Thoracic aorta (tissue), 2 donors: Measurements from ENCODE around the gene SOCS4. TPM values are rescaled to one million over a fixed set of nuclear protein-coding genes. Genes with fewer than 3 reads are reported as not detected.
A peak's percentile ranks its signal among the peaks of the same experiment; 100 is the strongest.
"Not testable (repeated sequence)": the region's sequence is repeated elsewhere in the genome, so short reads cannot be mapped to it uniquely, and the experiment has no call there.

Source experiments
- ATAC-seq: fragments of 150-250 bp; one replicate; pipeline ENCODE4 v1.8.0; 2017; ENCODE audit warnings: low read depth; ENCODE audit not compliant: insufficient number of reproducible peaks, low FRiP score
- DNase-seq: peaks from one replicate; pipeline ENCODE4 v3.0.0-alpha.2; 2020; ENCODE audit warnings: low spot score
- H3K27ac ChIP-seq, 2 donors: fragments of 200-600 bp; sonication (generic); 1 replicate in 1 of 2; 2 replicates in 1 of 2; pipeline ENCODE4 v1.5.1; 2016; ENCODE audit warnings: mild to moderate bottlenecking in 2 of 2, moderate library complexity in 2 of 2
- H3K27me3 ChIP-seq: fragments of 200-600 bp; sonication (generic); replicated peaks from 2 replicates; pipeline ENCODE4 v1.6.0; 2016; ENCODE audit warnings: mild to moderate bottlenecking; ENCODE audit not compliant: insufficient read depth
- H3K36me3 ChIP-seq: fragments of 200-600 bp; sonication (generic); one replicate; pipeline ENCODE4 v1.5.1; 2016
- H3K4me1 ChIP-seq, 2 donors: fragments of 200-600 bp; sonication (generic); 1 replicate in 1 of 2; 2 replicates in 1 of 2; pipeline versions ENCODE4 v1.5.1 to v1.6.0; 2016; ENCODE audit warnings: low read depth in 2 of 2, mild to moderate bottlenecking in 1 of 2; ENCODE audit not compliant: control insufficient read depth in 1 of 2
- H3K4me3 ChIP-seq: fragments of 200-600 bp; sonication (generic); 2 replicates; pipeline ENCODE4 v1.5.1; 2016; ENCODE audit warnings: mild to moderate bottlenecking
- H3K9me3 ChIP-seq: fragments of 200-600 bp; sonication (generic); 2 replicates; pipeline ENCODE4 v1.5.1; 2016
- CTCF ChIP-seq: fragments of 200-600 bp; sonication (generic); IDR thresholded peaks from one replicate; pipeline ENCODE4 v1.5.1; 2019; ENCODE audit warnings: antibody characterized with exemption
- total RNA-seq, 2 donors: library from RNA; depleted of rRNA; stranded (reverse); fragments of >200 nt; gene quantifications; one replicate each; pipeline versions ENCODE4 v1.1.0 to v1.2.3, GENCODE V29; 2016

SOCS4 gene
- total RNA-seq, 2 donors from 2014 or later = 18.3 to 31.0 TPM

- peak overlapping the region; percentile 91 for H3K4me3 ChIP-seq
- H3K27ac ChIP-seq = peak overlapping the region in 1 of 2 donors; percentile 85
These were observed 619 bp upstream of the SOCS4 start for GRCh38 chr14:55026441-55026792.

GRCh38 chr14:55028066-55028465 lies 1.0 kb downstream of the SOCS4 start:
- peaks cover 27 to 28% of the 10 kb centered on the region in 2 donors for H3K4me1 ChIP-seq
- no peaks in the 10 kb centered on the region for H3K27me3 ChIP-seq
- DNase-seq (no peak), ATAC-seq (no peak)
- H3K36me3 ChIP-seq = no peaks in the 10 kb centered on the region
- H3K9me3 ChIP-seq = no peaks in the 10 kb centered on the region
- no peak overlapping the region for H3K27ac ChIP-seq
- H3K4me3 ChIP-seq = peak overlapping the region; percentile 91
- no peak for TF ChIP-seq CTCF

More at GRCh38 chr14:55026441-55026792, 619 bp upstream of the SOCS4 start:
- Histone ChIP-seq H3K36me3 (no peaks in the 10 kb centered on the region), H3K9me3 (no peaks in the 10 kb centered on the region), H3K27me3 (no peaks in the 10 kb centered on the region), H3K4me1 (peaks cover 25 to 28% of the 10 kb centered on the region in 2 donors)
- ATAC-seq (no peak), DNase-seq (no peak)
- TF ChIP-seq CTCF = no peak

- no peak for TF ChIP-seq CTCF
- Histone ChIP-seq H3K36me3 (no peaks in the 10 kb centered on the region), H3K4me1 (peaks cover 27 to 28% of the 10 kb centered on the region in 2 donors), H3K4me3 (peak overlapping the region; percentile 91), H3K27ac (no peak overlapping the region), H3K9me3 (no peaks in the 10 kb centered on the region), H3K27me3 (no peaks in the 10 kb centered on the region)
- no peak for ATAC-seq
- no peak for DNase-seq
These were observed 1.4 kb downstream of the SOCS4 start for GRCh38 chr14:55028476-55028875.

- TF ChIP-seq CTCF = no peak
- no peak overlapping the region for H3K4me3 ChIP-seq
- peaks cover 4% of the 10 kb centered on the region for H3K36me3 ChIP-seq
- no peaks in the 10 kb centered on the region for H3K9me3 ChIP-seq
- H3K27me3 ChIP-seq = no peaks in the 10 kb centered on the region
- ATAC-seq (no peak), DNase-seq (no peak)
- peaks cover 21 to 23% of the 10 kb centered on the region in 2 donors for H3K4me1 ChIP-seq
- H3K27ac ChIP-seq = no peak overlapping the region
These were observed 4.2 kb downstream of the SOCS4 start for GRCh38 chr14:55031190-55031589.

GRCh38 chr14:55037995-55038394 lies 11.0 kb downstream of the SOCS4 start:
- not testable (repeated sequence) for H3K27me3 ChIP-seq, ATAC-seq, H3K9me3 ChIP-seq, H3K27ac ChIP-seq, H3K4me1 ChIP-seq, DNase-seq, H3K4me3 ChIP-seq, H3K36me3 ChIP-seq

- ATAC-seq (no peak), DNase-seq (no peak)
- no peaks in the 10 kb centered on the region for H3K4me1 ChIP-seq
- no peak overlapping the region for H3K27ac ChIP-seq
- H3K4me3 ChIP-seq = no peak overlapping the region
- TF ChIP-seq CTCF = no peak
- H3K27me3 ChIP-seq = no peaks in the 10 kb centered on the region
- H3K9me3 ChIP-seq = no peaks in the 10 kb centered on the region
- H3K36me3 ChIP-seq = peaks cover 13% of the 10 kb centered on the region
These were observed 11.7 kb downstream of the SOCS4 start for GRCh38 chr14:55038708-55039107.
